Parathyroid adenoma (tissue), 2 donors: ENCODE results near the gene PAIP2.

Source experiments
- H2AFZ ChIP-seq: fragments of 300-600 bp; sonication (generic); one replicate; pipeline ENCODE4 v1.7.0; 2017; ENCODE audit warnings: antibody characterized with exemption, mild to moderate bottlenecking
- H3K27ac ChIP-seq: fragments of 300-600 bp; sonication (generic); one replicate; pipeline ENCODE4 v1.7.0; 2017
- H3K27me3 ChIP-seq: fragments of 300-600 bp; sonication (generic); one replicate; pipeline ENCODE4 v1.7.0; 2017; ENCODE audit warnings: low read length; ENCODE audit not compliant: control insufficient read depth, insufficient read depth
- H3K36me3 ChIP-seq: fragments of 300-600 bp; sonication (generic); one replicate; pipeline ENCODE4 v1.7.0; 2017; ENCODE audit warnings: low read length; ENCODE audit not compliant: control insufficient read depth, insufficient read depth
- H3K4me1 ChIP-seq: fragments of 300-600 bp; sonication (generic); one replicate; pipeline ENCODE4 v1.7.0; 2017; ENCODE audit warnings: control low read depth
- H3K4me2 ChIP-seq: fragments of 300-600 bp; sonication (generic); one replicate; pipeline ENCODE4 v1.7.0; 2017; ENCODE audit warnings: low read length
- H3K4me3 ChIP-seq: fragments of 300-600 bp; sonication (generic); one replicate; pipeline ENCODE4 v1.7.0; 2017; ENCODE audit warnings: low read depth, low read length
- H3K79me2 ChIP-seq: fragments of 300-600 bp; sonication (generic); one replicate; pipeline ENCODE4 v1.7.0; 2017; ENCODE audit warnings: control low read depth
- H3K9ac ChIP-seq: fragments of 300-600 bp; sonication (generic); one replicate; pipeline ENCODE4 v1.7.0; 2017; ENCODE audit warnings: mild to moderate bottlenecking
- H3K9me3 ChIP-seq: fragments of 300-600 bp; sonication (generic); one replicate; pipeline ENCODE4 v1.7.0; 2017; ENCODE audit warnings: low read length; ENCODE audit not compliant: control insufficient read depth
- TF ChIP-seq, protein P1 (sequence below): fragments of 300-600 bp; sonication (generic); IDR thresholded peaks from one replicate; pipeline ENCODE4 v1.7.0; 2017; ENCODE audit warnings: antibody characterized with exemption, mild to moderate bottlenecking
- donor health status: primary hyperparathyroidism.

PAIP2 gene

DNA sequence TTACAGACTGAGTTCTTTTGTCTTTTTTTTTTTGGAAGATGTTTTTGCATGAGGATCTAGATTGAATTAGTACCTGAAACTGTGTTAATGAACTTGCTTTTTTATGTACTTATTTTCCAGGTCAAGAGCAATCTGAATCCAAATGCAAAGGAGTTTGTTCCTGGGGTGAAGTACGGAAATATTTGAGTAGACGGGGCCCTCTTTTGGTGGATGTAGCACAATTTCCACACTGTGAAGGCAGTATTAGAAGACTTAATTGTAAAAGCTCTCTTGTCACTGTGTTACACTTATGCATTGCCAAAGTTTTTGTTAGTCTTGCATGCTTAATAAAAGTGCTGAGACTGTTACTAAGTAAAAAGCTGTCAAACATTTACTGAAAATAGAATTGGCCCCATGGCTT is 27.0 kb downstream of the PAIP2 start:
- no peak overlapping the region for H2AFZ ChIP-seq
- no peaks in the 10 kb centered on the region for H3K27me3 ChIP-seq
- TF ChIP-seq, protein P1, sequence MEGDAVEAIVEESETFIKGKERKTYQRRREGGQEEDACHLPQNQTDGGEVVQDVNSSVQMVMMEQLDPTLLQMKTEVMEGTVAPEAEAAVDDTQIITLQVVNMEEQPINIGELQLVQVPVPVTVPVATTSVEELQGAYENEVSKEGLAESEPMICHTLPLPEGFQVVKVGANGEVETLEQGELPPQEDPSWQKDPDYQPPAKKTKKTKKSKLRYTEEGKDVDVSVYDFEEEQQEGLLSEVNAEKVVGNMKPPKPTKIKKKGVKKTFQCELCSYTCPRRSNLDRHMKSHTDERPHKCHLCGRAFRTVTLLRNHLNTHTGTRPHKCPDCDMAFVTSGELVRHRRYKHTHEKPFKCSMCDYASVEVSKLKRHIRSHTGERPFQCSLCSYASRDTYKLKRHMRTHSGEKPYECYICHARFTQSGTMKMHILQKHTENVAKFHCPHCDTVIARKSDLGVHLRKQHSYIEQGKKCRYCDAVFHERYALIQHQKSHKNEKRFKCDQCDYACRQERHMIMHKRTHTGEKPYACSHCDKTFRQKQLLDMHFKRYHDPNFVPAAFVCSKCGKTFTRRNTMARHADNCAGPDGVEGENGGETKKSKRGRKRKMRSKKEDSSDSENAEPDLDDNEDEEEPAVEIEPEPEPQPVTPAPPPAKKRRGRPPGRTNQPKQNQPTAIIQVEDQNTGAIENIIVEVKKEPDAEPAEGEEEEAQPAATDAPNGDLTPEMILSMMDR, result no peak
- no peak overlapping the region for H3K27ac ChIP-seq
- peaks cover 2% of the 10 kb centered on the region for H3K79me2 ChIP-seq
- H3K4me2 ChIP-seq, result no peak overlapping the region
- no peak overlapping the region for H3K4me3 ChIP-seq
- H3K9me3 ChIP-seq, result no peaks in the 10 kb centered on the region
- no peaks in the 10 kb centered on the region for H3K36me3 ChIP-seq
- peaks cover 3% of the 10 kb centered on the region for H3K4me1 ChIP-seq
- no peak overlapping the region for H3K9ac ChIP-seq

DNA sequence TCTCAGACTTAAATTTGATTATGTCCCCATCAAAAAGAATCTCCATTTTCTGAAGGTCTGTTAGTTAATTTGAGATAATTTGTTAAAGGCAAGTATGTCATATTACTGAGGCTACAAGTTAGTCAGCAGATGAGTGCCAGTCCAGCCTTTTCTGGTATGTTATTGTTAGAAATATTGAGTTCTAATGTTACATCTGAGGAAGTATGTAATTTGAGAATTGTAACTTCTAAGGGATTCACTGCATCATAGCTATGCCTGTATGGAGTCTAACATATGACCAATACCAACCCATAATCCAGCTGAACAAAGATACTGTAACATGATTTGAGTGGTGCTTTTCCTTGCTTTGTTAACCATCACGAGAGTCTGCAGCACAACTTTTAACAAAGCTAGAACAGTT is 27.5 kb downstream of the PAIP2 start:
- Histone ChIP-seq H3K4me3 (no peak overlapping the region), H3K4me2 (no peak overlapping the region), H3K9me3 (no peaks in the 10 kb centered on the region), H3K79me2 (peaks cover 2% of the 10 kb centered on the region), H3K9ac (no peak overlapping the region), H3K4me1 (peaks cover 8% of the 10 kb centered on the region), H3K27me3 (no peaks in the 10 kb centered on the region), H2AFZ (no peak overlapping the region), H3K27ac (no peak overlapping the region), H3K36me3 (no peaks in the 10 kb centered on the region)
- TF ChIP-seq, protein P1, result no peak

DNA sequence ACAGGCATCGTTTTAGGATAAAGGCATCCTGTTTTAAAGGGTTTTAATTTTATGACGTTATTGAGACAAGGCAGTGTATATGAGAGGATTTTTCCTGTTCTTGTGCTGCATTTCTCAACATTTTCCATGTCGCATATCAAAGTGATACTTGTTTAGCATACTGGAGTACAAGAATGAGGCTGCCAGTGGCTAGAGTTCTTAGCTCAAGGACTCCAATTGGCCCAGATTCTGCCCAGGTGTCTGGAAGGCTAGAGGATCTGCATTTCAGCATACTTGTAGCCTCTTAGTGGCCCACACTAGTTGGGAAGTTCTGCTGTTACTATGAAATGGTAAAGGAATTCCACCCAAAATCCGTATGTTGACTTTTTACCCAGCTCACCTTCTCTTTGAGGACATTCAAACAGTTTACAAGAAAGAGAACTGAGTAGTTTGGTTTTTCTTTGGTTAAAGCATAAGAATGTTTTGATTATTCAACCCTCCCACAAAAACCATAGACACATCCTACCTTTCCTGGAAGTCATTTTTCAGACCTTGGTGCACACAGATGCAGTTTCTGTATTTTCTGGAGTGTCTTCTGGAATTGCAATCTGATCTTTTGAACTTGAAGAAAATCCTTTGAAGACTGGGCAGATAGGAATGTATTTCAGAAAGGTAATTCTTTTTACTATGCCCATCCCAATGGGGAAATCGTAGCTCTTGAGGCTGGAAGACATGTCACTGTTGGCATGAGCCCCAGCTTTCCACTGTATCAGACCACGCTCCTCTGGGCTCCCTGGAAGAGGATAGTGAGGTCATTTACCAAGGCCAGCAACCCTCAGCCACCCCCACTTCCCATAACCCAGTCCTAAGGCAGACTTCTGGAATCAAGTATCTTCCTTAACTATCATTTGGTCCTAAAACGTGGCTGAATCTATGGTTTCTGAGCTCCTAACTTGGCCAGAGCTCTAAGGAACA is 30.1 kb downstream of the PAIP2 start:
- no peaks in the 10 kb centered on the region for H3K27me3 ChIP-seq
- no peaks in the 10 kb centered on the region for H3K79me2 ChIP-seq
- no peaks in the 10 kb centered on the region for H3K9me3 ChIP-seq
- no peak overlapping the region for H3K27ac ChIP-seq
- no peak overlapping the region for H2AFZ ChIP-seq
- H3K36me3 ChIP-seq, result no peaks in the 10 kb centered on the region
- no peak overlapping the region for H3K4me3 ChIP-seq
- TF ChIP-seq, protein P1, result no peak
- peaks cover 8% of the 10 kb centered on the region for H3K4me1 ChIP-seq
- H3K4me2 ChIP-seq, result no peak overlapping the region
- H3K9ac ChIP-seq, result no peak overlapping the region

DNA sequence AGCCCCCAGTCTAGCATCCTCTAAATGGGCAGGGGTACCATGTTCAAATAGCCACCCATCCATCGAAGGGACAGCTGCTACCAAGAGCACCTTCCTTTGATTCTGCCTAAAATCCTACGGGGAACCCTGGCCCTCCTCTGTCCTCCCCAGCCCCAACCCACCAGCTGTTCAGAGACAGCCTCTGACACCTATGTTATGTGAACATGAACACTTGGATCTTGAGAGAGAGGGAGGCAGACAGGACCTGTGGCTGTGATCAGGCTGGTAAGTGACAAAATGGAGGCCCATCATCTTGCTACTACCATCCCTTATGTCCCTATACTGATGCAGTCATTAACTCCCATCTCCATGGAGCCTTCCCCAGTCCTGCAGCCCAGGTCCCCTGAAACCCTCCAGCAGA is 33.3 kb downstream of the PAIP2 start:
- no peak overlapping the region for H3K27ac ChIP-seq
- H3K79me2 ChIP-seq, result peaks cover 1% of the 10 kb centered on the region
- TF ChIP-seq, protein P1, result no peak
- H3K27me3 ChIP-seq, result no peaks in the 10 kb centered on the region
- no peak overlapping the region for H3K4me3 ChIP-seq
- H3K4me1 ChIP-seq, result peaks cover 8% of the 10 kb centered on the region
- no peak overlapping the region for H3K9ac ChIP-seq
- H3K36me3 ChIP-seq, result no peaks in the 10 kb centered on the region
- no peak overlapping the region for H3K4me2 ChIP-seq
- H3K9me3 ChIP-seq, result no peaks in the 10 kb centered on the region
- no peak overlapping the region for H2AFZ ChIP-seq

DNA sequence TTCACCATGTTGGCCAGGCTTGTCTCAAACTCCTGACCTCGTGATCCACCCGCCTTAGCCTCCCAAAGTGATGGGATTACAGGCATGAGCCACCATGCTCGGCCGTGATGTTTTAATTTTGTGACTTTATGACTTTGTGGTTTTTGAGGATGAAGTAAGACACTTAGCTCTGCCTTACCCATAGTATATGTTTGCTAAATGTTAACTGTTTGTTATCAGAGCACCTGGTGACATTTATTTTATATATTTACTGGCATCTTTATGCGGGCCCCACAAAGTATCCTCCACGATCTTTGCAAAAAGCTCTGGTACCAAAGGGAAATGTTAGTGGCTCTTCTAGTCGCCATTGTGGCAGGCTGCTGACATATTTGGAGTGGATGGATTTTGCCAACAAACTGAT is 34.7 kb downstream of the PAIP2 start:
- Histone ChIP-seq H3K4me1 (peaks cover 8% of the 10 kb centered on the region), H3K27ac (no peak overlapping the region), H3K27me3 (no peaks in the 10 kb centered on the region), H3K9ac (no peak overlapping the region), H3K4me2 (no peak overlapping the region), H3K4me3 (no peak overlapping the region), H2AFZ (no peak overlapping the region), H3K9me3 (no peaks in the 10 kb centered on the region), H3K79me2 (peaks cover 4% of the 10 kb centered on the region), H3K36me3 (no peaks in the 10 kb centered on the region)
- TF ChIP-seq, protein P1, result no peak
